ENCODE measurements around the gene RNF213.

The RNF213 gene

DNA sequence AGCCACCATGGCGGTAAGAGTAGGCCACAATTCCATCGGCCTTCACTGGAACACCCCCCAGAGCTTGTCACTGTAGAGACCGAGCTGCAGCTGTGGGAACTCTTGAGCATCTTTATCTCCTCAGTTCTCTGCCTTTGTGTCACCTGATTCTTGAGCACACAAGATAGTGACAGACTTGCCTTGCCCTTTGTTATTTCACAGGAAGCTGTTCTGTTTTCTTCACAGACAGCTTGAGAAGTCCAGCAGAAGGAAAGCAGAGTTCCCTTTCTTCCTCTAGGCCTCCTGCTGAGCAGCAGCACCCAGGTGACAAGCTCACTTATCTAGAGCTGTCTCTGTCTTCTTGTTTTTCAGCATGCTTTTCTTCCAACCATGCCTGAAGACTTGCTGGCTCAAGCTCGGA lies 115.9 kb downstream of the RNF213 start:
- TF ChIP-seq, protein P1, sequence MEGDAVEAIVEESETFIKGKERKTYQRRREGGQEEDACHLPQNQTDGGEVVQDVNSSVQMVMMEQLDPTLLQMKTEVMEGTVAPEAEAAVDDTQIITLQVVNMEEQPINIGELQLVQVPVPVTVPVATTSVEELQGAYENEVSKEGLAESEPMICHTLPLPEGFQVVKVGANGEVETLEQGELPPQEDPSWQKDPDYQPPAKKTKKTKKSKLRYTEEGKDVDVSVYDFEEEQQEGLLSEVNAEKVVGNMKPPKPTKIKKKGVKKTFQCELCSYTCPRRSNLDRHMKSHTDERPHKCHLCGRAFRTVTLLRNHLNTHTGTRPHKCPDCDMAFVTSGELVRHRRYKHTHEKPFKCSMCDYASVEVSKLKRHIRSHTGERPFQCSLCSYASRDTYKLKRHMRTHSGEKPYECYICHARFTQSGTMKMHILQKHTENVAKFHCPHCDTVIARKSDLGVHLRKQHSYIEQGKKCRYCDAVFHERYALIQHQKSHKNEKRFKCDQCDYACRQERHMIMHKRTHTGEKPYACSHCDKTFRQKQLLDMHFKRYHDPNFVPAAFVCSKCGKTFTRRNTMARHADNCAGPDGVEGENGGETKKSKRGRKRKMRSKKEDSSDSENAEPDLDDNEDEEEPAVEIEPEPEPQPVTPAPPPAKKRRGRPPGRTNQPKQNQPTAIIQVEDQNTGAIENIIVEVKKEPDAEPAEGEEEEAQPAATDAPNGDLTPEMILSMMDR (IDR thresholded peaks at IDR 0.05; ENCODE audit: low read depth, low read length) = no peak

DNA sequence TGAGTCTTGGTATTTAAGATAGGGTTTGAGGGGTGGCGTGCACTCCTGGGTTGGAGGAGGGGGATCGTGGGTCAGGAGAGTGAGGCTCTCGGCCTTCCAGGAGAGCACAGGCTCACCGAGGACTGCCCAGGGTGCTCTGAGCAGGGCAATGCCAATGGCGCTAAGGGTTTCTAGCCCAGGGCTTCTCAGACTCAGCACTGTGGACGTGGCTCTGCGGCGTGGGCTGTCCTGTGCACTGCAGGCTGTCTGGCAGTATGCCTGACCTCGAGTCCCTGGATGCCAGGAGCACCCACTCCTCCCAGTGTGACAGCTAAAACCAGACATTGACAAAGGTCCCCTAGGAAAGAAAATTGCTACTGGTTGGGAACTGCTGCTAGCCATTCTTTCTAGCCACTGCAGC lies 117.1 kb downstream of the RNF213 start:
- TF ChIP-seq, protein P1 (IDR thresholded peaks at IDR 0.05; ENCODE audit: low read depth, low read length) = no peak
- no peak overlapping the region for H3K4me3 ChIP-seq (ENCODE audit: low read depth, low read length)

More for the DNA sequence above, 115.9 kb downstream of the RNF213 start:
- H3K4me3 ChIP-seq (ENCODE audit: low read depth, low read length) = no peak overlapping the region

DNA sequence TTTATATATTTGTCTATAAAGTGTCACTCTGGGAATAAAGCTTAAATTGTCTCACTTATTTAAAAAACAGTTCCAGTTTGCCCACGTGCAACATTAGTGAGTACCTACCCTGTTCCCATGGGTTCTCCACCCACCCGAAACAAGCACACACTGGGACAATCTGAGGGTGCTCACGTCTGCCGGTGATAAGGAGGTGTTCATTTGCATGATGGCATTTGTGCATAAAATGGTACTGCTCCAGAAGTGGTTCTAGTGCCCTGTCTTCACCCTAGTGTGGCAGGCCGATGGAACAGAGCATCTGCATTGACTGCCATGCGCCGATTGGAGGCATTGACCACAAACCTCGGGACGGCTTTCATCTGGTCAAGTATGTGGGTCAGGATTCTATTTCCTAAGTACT lies 118.7 kb downstream of the RNF213 start:
- no peak overlapping the region for H3K4me3 ChIP-seq (ENCODE audit: low read depth, low read length)
- TF ChIP-seq, protein P1 (IDR thresholded peaks at IDR 0.05; ENCODE audit: low read depth, low read length) = no peak

DNA sequence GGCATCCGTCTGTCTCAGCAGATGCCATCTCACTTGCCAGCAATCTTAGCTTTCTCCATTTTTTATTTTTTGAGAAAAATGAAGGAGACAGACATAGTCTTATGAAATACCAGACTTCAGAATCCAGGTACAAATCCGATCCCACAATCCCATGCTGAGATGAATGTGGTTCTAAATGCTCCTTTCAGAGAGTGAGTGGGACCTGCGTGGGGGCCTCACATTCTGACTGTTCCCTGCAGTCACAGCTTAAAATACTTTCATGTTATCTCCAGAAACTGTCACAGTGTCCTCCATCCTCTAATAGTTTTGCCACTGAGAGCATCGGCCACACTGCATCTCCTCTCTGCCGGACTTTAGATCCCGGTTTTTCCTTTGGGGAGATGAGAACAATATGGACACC lies 119.4 kb downstream of the RNF213 start:
- H3K4me3 ChIP-seq (ENCODE audit: low read depth, low read length) = no peak overlapping the region
- TF ChIP-seq, protein P1 (IDR thresholded peaks at IDR 0.05; ENCODE audit: low read depth, low read length) = no peak

DNA sequence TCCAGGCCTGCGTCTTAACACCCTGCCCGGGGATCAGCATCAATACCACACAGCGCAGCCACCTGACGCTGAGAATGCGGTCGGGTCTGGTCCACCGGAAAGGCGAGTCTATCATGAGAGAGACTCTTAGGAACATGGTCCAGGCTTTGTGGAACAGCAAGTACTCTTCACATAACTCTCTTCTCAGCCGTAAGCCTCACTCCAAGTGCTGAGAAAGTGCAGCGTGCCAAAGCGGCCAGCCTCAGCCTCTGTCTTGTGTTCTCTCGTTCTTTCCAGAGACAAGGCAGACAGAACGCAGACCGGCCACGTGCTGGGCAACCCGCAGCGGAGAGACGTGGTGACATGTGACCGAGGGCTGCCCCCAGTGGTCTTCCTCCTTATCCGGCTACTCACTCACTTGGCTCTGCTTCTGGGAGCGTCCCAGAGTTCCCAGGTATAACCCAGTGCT lies 119.9 kb downstream of the RNF213 start:
- no peak overlapping the region for H3K4me3 ChIP-seq (ENCODE audit: low read depth, low read length)
- TF ChIP-seq, protein P1 (IDR thresholded peaks at IDR 0.05; ENCODE audit: low read depth, low read length) = no peak

DNA sequence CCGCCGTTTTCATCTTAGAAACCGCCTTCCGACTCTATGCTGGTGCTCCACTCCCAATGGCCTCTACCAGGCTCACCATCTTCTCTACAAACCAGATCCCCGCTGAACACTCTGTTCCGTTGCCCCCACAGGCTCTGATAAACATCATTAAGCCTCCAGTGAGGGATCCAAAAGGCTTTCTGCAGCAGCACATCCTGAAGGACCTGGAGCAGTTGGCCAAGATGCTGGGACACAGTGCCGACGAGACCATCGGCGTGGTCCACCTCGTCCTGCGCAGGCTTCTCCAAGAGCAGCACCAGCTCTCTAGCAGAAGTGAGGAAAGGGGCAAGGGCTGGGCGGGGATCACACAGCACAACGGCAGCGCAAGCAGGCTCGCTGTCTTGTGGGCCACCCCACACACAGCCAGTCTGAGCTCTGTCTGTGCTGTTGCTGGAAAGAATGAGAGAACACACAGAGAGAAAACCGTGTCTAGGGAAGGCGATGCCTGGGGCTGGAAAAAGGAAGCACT lies 120.8 kb downstream of the RNF213 start:
- TF ChIP-seq, protein P1 (IDR thresholded peaks at IDR 0.05; ENCODE audit: low read depth, low read length) = no peak
- H3K4me3 ChIP-seq (ENCODE audit: low read depth, low read length) = no peak overlapping the region

DNA sequence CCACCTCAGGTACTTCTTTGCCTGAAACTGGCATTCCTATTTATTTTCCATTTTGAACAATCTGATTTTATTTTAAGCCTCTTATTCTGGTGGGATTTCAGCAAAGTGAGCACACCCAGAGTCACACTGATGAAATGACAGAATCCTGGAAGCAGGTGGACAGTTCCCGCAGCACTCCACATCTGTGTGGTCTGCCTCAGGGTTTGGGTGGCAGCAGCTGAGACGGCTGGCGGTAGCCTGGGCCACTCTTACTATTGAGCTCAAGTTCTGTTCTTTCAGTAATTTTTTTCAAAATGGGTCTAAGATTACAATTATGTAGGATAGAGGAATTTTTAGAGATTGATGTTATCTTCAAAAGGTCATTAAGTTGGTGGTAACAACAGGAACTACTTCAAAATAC lies 121.8 kb downstream of the RNF213 start:
- TF ChIP-seq, protein P1 (IDR thresholded peaks at IDR 0.05; ENCODE audit: low read depth, low read length) = no peak
- H3K4me3 ChIP-seq (ENCODE audit: low read depth, low read length) = no peak overlapping the region
